Naive thymus-derived CD4-positive, alpha-beta T cell (primary cell): ENCODE measurements around the gene HCST. TPM values are rescaled to one million over a fixed set of nuclear protein-coding genes. Genes with fewer than 3 reads are reported as not detected.

Experiments used
- ATAC-seq: fragments of 150-1000 bp; cut with Tn5 transposase; 2 replicates; pipeline ENCODE4 v1.10.0; 2021; ENCODE audit warnings: mild to moderate bottlenecking, moderate library complexity
- CTCF ChIA-PET: fragments of 350-600 bp; sonication (Branson Sonifier 250); formaldehyde crosslinking; loops from one replicate; lab custom pipeline; 2021; ENCODE audit warnings: antibody characterized with exemption; lab: Charles Lee
- POLR2A ChIA-PET: fragments of 350-600 bp; sonication (Branson Sonifier 250); formaldehyde crosslinking; loops from one replicate; lab custom pipeline; 2021; ENCODE audit warnings: antibody characterized with exemption, inconsistent platforms; lab: Charles Lee
- DNase-seq, 9 donors: peaks; one replicate each; pipeline versions ENCODE4 v3.0.0 to v3.0.0-alpha.2; 2020 to 2022; ENCODE audit warnings: mixed read lengths in 1 of 9
- H3K27ac ChIP-seq: one replicate; pipeline ENCODE4 v1.7.0; 2013; ENCODE audit warnings: mild to moderate bottlenecking, low read depth, low read length, moderate library complexity
- H3K27me3 ChIP-seq, 2 donors: one replicate each; pipeline ENCODE4 v1.7.0; 2013; ENCODE audit warnings: low read length in 2 of 2, mild to moderate bottlenecking in 2 of 2, moderate library complexity in 2 of 2; ENCODE audit not compliant: control insufficient read depth in 2 of 2, insufficient read depth in 2 of 2
- H3K36me3 ChIP-seq, 3 experiments: 1 replicate in 2 of 3; 2 replicates in 1 of 3; pipeline ENCODE4 v1.7.0; 2013; ENCODE audit warnings: low read length in 3 of 3, mild to moderate bottlenecking in 3 of 3, moderate library complexity in 1 of 3; ENCODE audit not compliant: insufficient read depth in 3 of 3, control insufficient read depth in 2 of 3
- H3K4me1 ChIP-seq, 2 donors: one replicate each; pipeline ENCODE4 v1.7.0; 2013; ENCODE audit warnings: low read length in 2 of 2, mild to moderate bottlenecking in 2 of 2, moderate library complexity in 1 of 2; ENCODE audit not compliant: control insufficient read depth in 2 of 2, insufficient read depth in 2 of 2
- H3K4me3 ChIP-seq: 2 replicates; pipeline ENCODE4 v1.7.0; 2013; ENCODE audit warnings: mild to moderate bottlenecking, low read length
- H3K9me3 ChIP-seq, 3 experiments: 1 replicate in 2 of 3; 2 replicates in 1 of 3; pipeline ENCODE4 v1.7.0; 2013; ENCODE audit warnings: low read length in 3 of 3; ENCODE audit not compliant: control insufficient read depth in 2 of 3
- H3K27ac Mint-ChIP-seq, 9 donors: one replicate each; pipeline ENCODE4 v1.8.0; 2020 to 2022; ENCODE audit warnings: mixed read lengths in 9 of 9, mild to moderate bottlenecking in 8 of 9, moderate library complexity in 5 of 9, inconsistent platforms in 2 of 9
- H3K27me3 Mint-ChIP-seq, 5 donors: one replicate each; pipeline ENCODE4 v1.8.0; 2021 to 2022; ENCODE audit warnings: mixed read lengths in 5 of 5, mild to moderate bottlenecking in 1 of 5
- H3K36me3 Mint-ChIP-seq, 5 donors: one replicate each; pipeline ENCODE4 v1.8.0; 2020 to 2022; ENCODE audit warnings: mixed read lengths in 5 of 5, mild to moderate bottlenecking in 3 of 5, inconsistent platforms in 1 of 5
- H3K4me1 Mint-ChIP-seq, 7 donors: one replicate each; pipeline ENCODE4 v1.8.0; 2020 to 2022; ENCODE audit warnings: mixed read lengths in 7 of 7, mild to moderate bottlenecking in 3 of 7, inconsistent platforms in 1 of 7
- H3K4me3 Mint-ChIP-seq, 10 donors: one replicate each; pipeline ENCODE4 v1.8.0; 2020 to 2022; ENCODE audit warnings: mild to moderate bottlenecking in 10 of 10, mixed read lengths in 10 of 10, moderate library complexity in 6 of 10, inconsistent platforms in 2 of 10
- H3K9me3 Mint-ChIP-seq, 11 donors: one replicate each; pipeline ENCODE4 v1.8.0; 2020 to 2022; ENCODE audit warnings: mixed read lengths in 11 of 11, mild to moderate bottlenecking in 4 of 11, inconsistent platforms in 1 of 11, moderate library complexity in 1 of 11
- intact Hi-C, 2 donors: fragments of 100-400 bp; cut with micrococcal nuclease; formaldehyde crosslinking; loops; one replicate each; pipeline ENCODE4 v1.15.1; 2023
- polyA plus RNA-seq, 2 donors: library from polyadenylated mRNA; unstranded; fragments of 300-500 nt; fragmentation: Illumina TruSeq; gene quantifications; one replicate each; pipeline ENCODE4 v1.2.3, GENCODE V29; 2021
- total RNA-seq, 6 experiments: library from RNA in 5 of 6; stranded (reverse) in 5 of 6; gene quantifications; 1 replicate in 5 of 6; 2 replicates in 1 of 6; pipeline ENCODE4 v1.2.3 and lab custom pipeline; 2021 to 2026

HCST gene
- total and polyA plus RNA-seq, 7 experiments from 2014 or later: 57.4 to 895 (median 117) TPM

DNA sequence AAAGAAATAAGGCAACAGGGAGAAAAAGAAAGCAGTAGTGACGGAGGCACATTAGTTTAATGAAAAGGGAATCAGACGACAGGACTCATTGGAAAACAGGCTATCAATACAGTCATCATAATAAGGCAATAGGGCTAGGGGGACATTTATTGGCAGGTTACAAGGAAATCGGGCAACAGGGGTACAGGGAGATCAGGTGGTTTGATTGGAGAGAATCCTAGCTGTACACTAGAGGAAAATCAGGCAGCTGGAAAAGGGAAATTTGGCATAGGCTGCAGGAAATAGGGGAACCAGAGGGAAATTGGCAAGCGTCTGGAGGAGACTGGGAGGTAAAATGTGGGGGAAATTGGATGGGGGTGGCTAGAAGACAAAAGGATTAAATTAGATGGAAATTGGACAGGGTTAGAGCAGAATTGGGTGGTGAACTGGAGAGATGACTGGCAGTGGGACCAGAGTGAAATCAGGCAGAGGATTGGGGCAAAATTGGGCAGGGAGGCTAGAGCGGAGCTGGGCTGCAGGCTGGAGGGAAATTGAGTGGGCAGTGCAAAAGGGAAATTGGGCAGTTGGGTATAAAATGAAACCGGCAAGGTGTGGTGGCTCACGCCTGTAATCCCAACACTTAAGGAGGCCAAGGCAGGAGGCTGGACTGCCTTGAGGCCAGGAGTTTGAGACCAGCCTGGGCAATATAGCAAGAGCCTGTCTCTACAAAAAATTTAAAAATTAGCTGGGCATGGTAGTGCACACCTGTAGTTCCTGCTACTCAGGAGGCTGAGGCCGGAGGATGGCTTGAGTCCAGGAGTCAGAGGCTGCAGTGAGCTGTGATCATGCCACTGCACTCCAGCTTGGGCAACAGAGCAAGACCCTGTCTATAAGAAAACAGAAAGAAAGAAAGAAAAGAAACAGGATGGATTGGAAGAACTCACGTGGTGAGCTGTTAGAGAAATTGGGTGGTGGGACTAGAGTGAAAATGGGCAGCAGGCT, 41.3 kb downstream of the HCST start:
- H3K9me3 Mint-ChIP-seq: peaks cover 0 to 10% (median 0%) of the 10 kb centered on the region in 11 donors
- H3K36me3 Mint-ChIP-seq: peaks cover 5 to 17% (median 11%) of the 10 kb centered on the region in 5 donors
- peaks cover 5 to 11% of the 10 kb centered on the region in 2 donors for H3K4me1 ChIP-seq
- peaks cover 14 to 39% (median 32%) of the 10 kb centered on the region in 7 donors for H3K4me1 Mint-ChIP-seq
- H3K27ac Mint-ChIP-seq: peak overlapping the region in 7 of 9 donors; percentile 29 to 86 (median 60)
- no peak overlapping the region for H3K4me3 ChIP-seq
- ChIA-PET CTCF (interaction anchor here (0.9 to 1.5 kb wide), 2 partner anchors 13 to 15 kb away, joined by 4 read pairs; no protein-coding TSS in a partner anchor), POLR2A (no interaction called here)
- no peaks in the 10 kb centered on the region for H3K27me3 Mint-ChIP-seq
- no peak for ATAC-seq
- H3K27me3 ChIP-seq: no peaks in the 10 kb centered on the region
- H3K36me3 ChIP-seq: peaks cover 0 to 46% (median 0%) of the 10 kb centered on the region in 3 experiments
- DNase-seq: no peak
- H3K27ac ChIP-seq: no peak overlapping the region
- no peak overlapping the region for H3K4me3 Mint-ChIP-seq
- intact Hi-C loops: no loop called here
- no peaks in the 10 kb centered on the region for H3K9me3 ChIP-seq

DNA sequence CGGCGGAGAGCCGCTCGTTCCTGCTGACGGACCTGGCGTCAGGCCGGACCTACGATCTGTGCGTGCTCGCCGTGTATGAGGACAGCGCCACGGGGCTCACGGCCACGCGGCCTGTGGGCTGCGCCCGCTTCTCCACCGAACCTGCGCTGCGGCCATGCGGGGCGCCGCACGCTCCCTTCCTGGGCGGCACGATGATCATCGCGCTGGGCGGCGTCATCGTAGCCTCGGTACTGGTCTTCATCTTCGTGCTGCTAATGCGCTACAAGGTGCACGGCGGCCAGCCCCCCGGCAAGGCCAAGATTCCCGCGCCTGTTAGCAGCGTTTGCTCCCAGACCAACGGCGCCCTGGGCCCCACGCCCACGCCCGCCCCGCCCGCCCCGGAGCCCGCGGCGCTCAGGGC, 42.2 kb downstream of the HCST start:
- peak overlapping the region in 2 of 9 donors; percentile 29 to 74 for H3K27ac Mint-ChIP-seq
- Histone ChIP-seq H3K27me3 (no peaks in the 10 kb centered on the region), H3K4me3 (no peak overlapping the region), H3K4me1 (peaks cover 5 to 9% of the 10 kb centered on the region in 2 donors), H3K27ac (no peak overlapping the region), H3K9me3 (no peaks in the 10 kb centered on the region), H3K36me3 (peaks cover 0 to 36% (median 0%) of the 10 kb centered on the region in 3 experiments)
- no peak overlapping the region for H3K4me3 Mint-ChIP-seq
- POLR2A ChIA-PET: no interaction called here
- peaks cover 5 to 17% (median 9%) of the 10 kb centered on the region in 5 donors for H3K36me3 Mint-ChIP-seq
- H3K9me3 Mint-ChIP-seq: peaks cover 0 to 10% (median 0%) of the 10 kb centered on the region in 11 donors
- DNase-seq: no peak
- no peaks in the 10 kb centered on the region for H3K27me3 Mint-ChIP-seq
- no peak for ATAC-seq
- peaks cover 16 to 42% (median 34%) of the 10 kb centered on the region in 7 donors for H3K4me1 Mint-ChIP-seq
- CTCF ChIA-PET: interaction anchor here (0.9 kb wide), 1 partner anchor 14 kb away, joined by 4 read pairs; no protein-coding TSS in a partner anchor
- intact Hi-C loops: no loop called here

DNA sequence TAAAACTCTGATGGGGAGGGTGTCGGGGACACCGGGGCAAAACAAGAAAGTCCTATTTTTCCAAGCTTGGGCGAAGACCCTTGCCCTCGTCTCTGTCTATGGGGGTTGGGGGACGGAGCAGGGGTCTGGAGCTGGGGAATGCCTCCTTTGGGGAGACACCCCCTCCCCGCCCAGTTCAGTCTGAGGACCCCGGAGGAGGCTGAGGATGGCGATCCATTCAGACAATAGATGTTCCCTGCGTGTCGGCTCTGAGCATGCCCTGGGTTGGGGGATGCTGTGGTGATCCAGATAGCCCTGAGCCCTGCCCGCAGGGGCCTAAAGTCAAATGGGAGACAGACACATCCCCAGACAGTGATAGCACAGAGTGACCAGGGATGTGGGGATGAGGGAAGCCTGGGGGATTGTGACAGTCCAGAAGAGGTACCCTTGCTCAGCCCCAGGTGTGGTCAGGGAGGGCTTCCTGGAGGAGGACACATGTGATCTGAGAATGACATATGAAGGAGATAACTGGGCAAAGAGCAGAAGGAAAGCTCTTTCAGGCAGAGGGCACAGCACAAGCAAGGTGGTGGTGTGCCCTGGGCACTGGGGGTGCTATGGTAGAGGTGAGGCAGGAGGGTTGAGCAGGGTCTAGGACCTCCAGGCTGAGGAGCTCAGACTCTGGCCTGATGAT, 42.9 kb downstream of the HCST start:
- intact Hi-C loops: no loop called here
- ChIA-PET CTCF (no interaction called here), POLR2A (interaction anchor here (0.6 to 1.4 kb wide), 3 partner anchors 10 to 231 kb away, joined by 3 to 4 read pairs (median 4); partner anchors contain the start of genes POLR2I and TBCB)
- Mint-ChIP-seq H3K36me3 (peaks cover 5 to 17% (median 9%) of the 10 kb centered on the region in 5 donors), H3K27ac (peak overlapping the region in 6 of 9 donors; percentile 17 to 88 (median 60)), H3K27me3 (no peaks in the 10 kb centered on the region), H3K9me3 (peaks cover 0 to 10% (median 0%) of the 10 kb centered on the region in 11 donors), H3K4me1 (peaks cover 18 to 49% (median 41%) of the 10 kb centered on the region in 7 donors), H3K4me3 (no peak overlapping the region)
- no peak overlapping the region for H3K4me3 ChIP-seq
- H3K9me3 ChIP-seq: no peaks in the 10 kb centered on the region
- no peak overlapping the region for H3K27ac ChIP-seq
- no peak for DNase-seq
- H3K36me3 ChIP-seq: peaks cover 0 to 29% (median 0%) of the 10 kb centered on the region in 3 experiments
- no peak for ATAC-seq
- H3K4me1 ChIP-seq: peaks cover 5 to 16% of the 10 kb centered on the region in 2 donors
- no peaks in the 10 kb centered on the region for H3K27me3 ChIP-seq

DNA sequence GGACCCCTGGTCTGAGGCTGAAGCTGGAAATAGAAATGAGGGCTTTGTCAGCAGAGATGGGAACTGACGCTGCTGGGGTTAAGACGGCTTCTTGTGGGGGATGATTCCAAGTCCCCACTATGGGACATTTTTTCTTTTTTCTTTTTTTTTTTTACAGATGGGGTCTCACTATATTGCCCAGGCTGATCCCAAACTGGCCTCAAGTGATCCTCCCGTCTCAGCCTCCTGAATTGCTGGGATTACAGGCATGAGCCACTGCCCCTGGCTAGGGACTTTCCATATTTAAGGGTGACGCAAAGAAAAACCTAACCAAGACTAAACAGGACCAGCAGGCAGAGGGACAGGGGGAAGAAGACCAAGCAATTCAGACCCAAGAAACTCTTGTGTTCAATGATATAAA, 43.9 kb downstream of the HCST start:
- Mint-ChIP-seq H3K27me3 (no peaks in the 10 kb centered on the region), H3K27ac (peak overlapping the region in 5 of 9 donors; percentile 63 to 95 (median 82)), H3K4me3 (no peak overlapping the region), H3K36me3 (peaks cover 5 to 12% (median 8%) of the 10 kb centered on the region in 5 donors), H3K9me3 (peaks cover 0 to 10% (median 0%) of the 10 kb centered on the region in 11 donors), H3K4me1 (peaks cover 24 to 52% (median 44%) of the 10 kb centered on the region in 7 donors)
- ATAC-seq: no peak
- no peak overlapping the region for H3K4me3 ChIP-seq
- H3K36me3 ChIP-seq: peaks cover 0 to 24% (median 0%) of the 10 kb centered on the region in 3 experiments
- H3K9me3 ChIP-seq: no peaks in the 10 kb centered on the region
- H3K27ac ChIP-seq: no peak overlapping the region
- DNase-seq: no peak
- H3K4me1 ChIP-seq: peaks cover 5 to 18% of the 10 kb centered on the region in 2 donors
- ChIA-PET POLR2A (interaction anchor here (0.6 to 1.4 kb wide), 2 partner anchors 9 to 16 kb away, joined by 3 to 4 read pairs; no protein-coding TSS in a partner anchor), CTCF (interaction anchor here (0.6 to 1.1 kb wide), 2 partner anchors 42 to 108 kb away, joined by 3 to 4 read pairs; partner anchors contain the start of gene THAP8)
- intact Hi-C loops: no loop called here
- no peaks in the 10 kb centered on the region for H3K27me3 ChIP-seq

DNA sequence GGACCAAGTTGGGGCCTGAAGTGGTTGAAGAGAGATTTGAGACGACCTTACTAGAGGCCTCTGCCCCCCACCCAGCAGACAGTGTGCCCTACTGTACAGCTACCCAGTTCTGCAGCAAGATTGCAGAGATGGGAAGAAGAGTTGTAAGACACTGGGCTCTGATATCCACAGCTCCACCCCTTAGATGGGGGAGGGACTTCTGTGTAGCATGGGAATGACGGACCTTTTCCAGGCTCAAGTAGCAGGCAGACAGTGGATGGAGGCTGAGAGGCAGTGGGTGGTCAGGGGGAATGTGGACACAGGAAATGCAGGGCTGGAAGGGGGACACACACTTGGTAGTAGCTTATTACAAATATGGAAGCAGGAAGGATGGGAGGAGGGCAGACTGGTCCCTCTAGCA, 46.8 kb downstream of the HCST start:
- DNase-seq: no peak
- Mint-ChIP-seq H3K27ac (peak overlapping the region; percentile 33 to 96 (median 79)), H3K4me3 (peak overlapping the region in 4 of 10 donors; percentile 15 to 76 (median 32)), H3K27me3 (no peaks in the 10 kb centered on the region), H3K36me3 (peaks cover 1 to 10% (median 2%) of the 10 kb centered on the region in 5 donors), H3K4me1 (peaks cover 38 to 75% (median 60%) of the 10 kb centered on the region in 7 donors), H3K9me3 (peaks cover 0 to 10% (median 0%) of the 10 kb centered on the region in 11 donors)
- Histone ChIP-seq H3K4me1 (peaks cover 21 to 41% of the 10 kb centered on the region in 2 donors), H3K27ac (no peak overlapping the region), H3K9me3 (no peaks in the 10 kb centered on the region), H3K27me3 (no peaks in the 10 kb centered on the region), H3K36me3 (peaks cover 0 to 8% (median 0%) of the 10 kb centered on the region in 3 experiments), H3K4me3 (no peak overlapping the region)
- intact Hi-C loops: no loop called here
- POLR2A ChIA-PET: interaction anchor here (0.9 to 1.9 kb wide), 2 partner anchors 18 to 45 kb away, joined by 3 to 4 read pairs; no protein-coding TSS in a partner anchor
- no peak for ATAC-seq
- CTCF ChIA-PET: interaction anchor here (1.3 to 3.1 kb wide), 4 partner anchors 10 to 18 kb away, joined by 3 to 28 read pairs (median 4); no protein-coding TSS in a partner anchor
